ENCODE data around the gene BSG. TPM values are rescaled to one million over a fixed set of nuclear protein-coding genes. Genes with fewer than 3 reads are reported as not detected.

The BSG gene
- total and polyA plus RNA-seq, 2 of the 4 experiments (the other 2 are of a cell fraction) = 130 to 698 TPM

DNA sequence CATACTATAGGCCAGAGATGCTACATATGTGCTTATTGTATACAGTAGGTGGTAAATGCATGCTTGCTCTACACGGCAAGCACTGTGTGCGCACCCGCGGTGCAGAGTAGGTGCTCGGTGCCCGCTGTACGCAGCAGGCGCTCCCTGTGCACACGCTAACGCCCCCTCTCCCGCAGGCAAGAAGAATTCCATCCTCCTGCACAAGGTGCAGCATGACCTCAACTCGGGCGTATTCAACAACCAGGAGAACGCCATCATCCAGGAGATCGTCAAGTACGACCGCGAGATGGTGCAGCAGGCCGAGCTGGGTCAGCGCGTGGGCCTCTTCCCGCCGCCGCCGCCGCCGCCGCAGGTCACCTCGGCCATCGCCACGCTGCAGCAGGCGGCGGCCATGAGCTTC is 43.2 kb downstream of the BSG start:
- Histone ChIP-seq H2AFZ (replicated peaks; ENCODE audit: low read length, poor library complexity) (no peak overlapping the region), H3K18ac (ENCODE audit: low read depth, low read length) (no peak overlapping the region), H3K36me3 (ENCODE audit: control insufficient read depth, insufficient read depth, low read length) (peaks cover 27% of the 10 kb centered on the region), H4K8ac (ENCODE audit: low read depth in 2 of 2, low read length in 2 of 2) (no peak overlapping the region), H2AK5ac (ENCODE audit: low read depth, low read length) (no peak overlapping the region), H3K4me2 (ENCODE audit: low read depth, low read length) (no peak overlapping the region), H4K91ac (ENCODE audit: insufficient read depth, low read depth, low read length) (no peak overlapping the region), H2BK5ac (ENCODE audit: low read depth, low read length, poor library complexity, severe bottlenecking) (no peak overlapping the region), H4K5ac (ENCODE audit: low read depth, low read length) (no peak overlapping the region), H3K27me3 (ENCODE audit: control insufficient read depth, insufficient read depth, low read length) (no peaks in the 10 kb centered on the region; the same call in 1 of the 2 replicates), H3K9me1 (ENCODE audit: insufficient read depth, low read length) (peaks cover 7% of the 10 kb centered on the region), H4K20me1 (ENCODE audit: insufficient read depth, low read length) (peaks cover 12% of the 10 kb centered on the region), H3K9me3 (ENCODE audit: control insufficient read depth, insufficient read depth, low read length) (no peaks in the 10 kb centered on the region), H3K14ac (replicated peaks; ENCODE audit: low read depth, low read length) (no peak overlapping the region), H3K23ac (ENCODE audit: low read depth, low read length) (no peak overlapping the region), H3K79me1 (ENCODE audit: low read depth in 1 of 2, low read length in 2 of 2) (no peaks in the 10 kb centered on the region), H3K4ac (ENCODE audit: low read depth, low read length) (no peak overlapping the region), H2BK15ac (ENCODE audit: low read depth, low read length) (no peak overlapping the region), H3K4me3 (ENCODE audit: insufficient read depth, low read depth, low read length) (no peak overlapping the region), H2AK9ac (replicated peaks; ENCODE audit: low read depth, low read length, poor library complexity) (no peak overlapping the region), H2BK20ac (ENCODE audit: low read depth, low read length) (no peak overlapping the region), H2BK120ac (ENCODE audit: low read depth, low read length) (no peak overlapping the region), H3K4me1 (ENCODE audit: control insufficient read depth, insufficient read depth, low read length) (peaks cover 10% of the 10 kb centered on the region), H3K56ac (ENCODE audit: extremely low read depth, insufficient read depth, low read length) (no peak overlapping the region), H3K27ac (ENCODE audit: insufficient read depth, low read length) (no peak overlapping the region), H3K9ac (ENCODE audit: low read depth, low read length) (no peak overlapping the region)
- no peak for DNase-seq
- TF ChIP-seq MAFK (IDR thresholded peaks at IDR 0.05; ENCODE audit: low read depth, low read length) = no peak
- TF ChIP-seq, protein P1, sequence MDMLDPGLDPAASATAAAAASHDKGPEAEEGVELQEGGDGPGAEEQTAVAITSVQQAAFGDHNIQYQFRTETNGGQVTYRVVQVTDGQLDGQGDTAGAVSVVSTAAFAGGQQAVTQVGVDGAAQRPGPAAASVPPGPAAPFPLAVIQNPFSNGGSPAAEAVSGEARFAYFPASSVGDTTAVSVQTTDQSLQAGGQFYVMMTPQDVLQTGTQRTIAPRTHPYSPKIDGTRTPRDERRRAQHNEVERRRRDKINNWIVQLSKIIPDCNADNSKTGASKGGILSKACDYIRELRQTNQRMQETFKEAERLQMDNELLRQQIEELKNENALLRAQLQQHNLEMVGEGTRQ (IDR thresholded peaks at IDR 0.05; ENCODE audit: low read depth, low read length) = no peak
- dilution Hi-C loops (cut with HindIII; ENCODE audit: low sequenced_read_pairs, unreplicated experiment) (no loop called here), in situ Hi-C loops (cut with MboI; ENCODE audit: low sequenced_read_pairs) (no loop called here), intact Hi-C loops (cut with micrococcal nuclease) (no loop called here)
- ChIA-PET POLR2A (ENCODE audit: unreplicated experiment) (no interaction called here), CTCF (no interaction called here)
- BruUV-seq (replicated peaks) = no TSS peak
- ATAC-seq (ENCODE audit: low read depth) = no peak
- WGBS, 2 experiments (ENCODE audit: extremely low coverage in 2 of 2, insufficient read length in 1 of 2) = 34% methylated on average over 14 of the region's 33 CpGs; no CpG with 5 or more reads in 1 of the 2 experiments
